ENCODE measurements around the gene KRT15.

The KRT15 gene

DNA sequence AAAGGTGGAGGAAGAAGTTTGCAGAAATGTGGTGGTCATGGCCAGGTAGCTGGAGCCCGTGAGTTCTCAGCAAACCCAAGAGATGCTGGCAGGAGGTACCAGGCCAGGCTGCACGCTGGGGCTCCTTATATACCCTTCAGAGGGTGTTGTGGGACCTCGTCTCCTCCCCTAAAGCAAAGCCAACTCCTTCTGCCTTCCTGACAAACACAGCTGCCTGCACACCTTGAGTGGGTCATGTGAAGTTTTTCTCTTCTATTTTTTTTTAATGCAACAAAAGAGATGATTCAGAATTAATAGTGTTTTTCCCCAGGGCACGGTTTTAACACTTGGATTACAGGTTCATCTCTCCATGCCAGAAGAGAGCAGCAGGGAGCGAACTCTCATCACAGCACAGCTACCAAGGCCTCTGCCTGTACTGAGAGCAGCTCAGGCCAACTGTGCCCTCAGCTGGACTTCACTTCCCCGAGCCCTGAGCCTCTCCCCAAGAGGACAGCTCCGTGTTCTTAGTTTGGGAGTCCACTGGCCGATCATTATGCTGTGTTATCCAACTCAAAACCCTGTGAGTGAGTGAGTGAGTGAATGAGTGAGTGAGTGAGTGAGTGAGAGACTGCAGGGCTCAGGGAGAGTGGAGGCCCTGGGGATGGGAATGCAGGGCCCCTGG is at the start of gene KRT15:
TSS of gene KRT15 (minus strand) at position 102 of the 661 bp plus-strand sequence. CDS start at position 39, 63 bp downstream.
- DNase-seq (ENCODE audit: low read depth, low spot score), result no peak

DNA sequence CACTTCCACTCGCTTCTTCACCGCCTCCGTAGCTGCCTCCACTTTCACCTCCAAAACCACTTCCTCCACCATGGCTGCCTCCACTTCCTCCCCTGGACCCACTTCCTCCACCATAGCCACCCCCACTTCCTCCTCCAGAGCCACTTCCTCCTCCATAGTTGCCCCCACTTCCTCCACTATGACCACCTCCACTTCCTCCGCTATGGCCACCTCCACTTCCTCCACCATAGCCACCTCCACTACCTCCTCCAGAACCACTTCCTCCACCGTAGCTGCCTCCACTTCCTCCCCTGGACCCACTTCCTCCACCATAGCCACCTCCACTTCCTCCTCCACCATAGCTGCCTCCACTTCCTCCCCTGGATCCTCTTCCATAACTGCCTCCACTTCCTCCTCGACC is 48.6 kb upstream of the KRT15 start:
- no peak for DNase-seq (ENCODE audit: low read depth, low spot score)

DNA sequence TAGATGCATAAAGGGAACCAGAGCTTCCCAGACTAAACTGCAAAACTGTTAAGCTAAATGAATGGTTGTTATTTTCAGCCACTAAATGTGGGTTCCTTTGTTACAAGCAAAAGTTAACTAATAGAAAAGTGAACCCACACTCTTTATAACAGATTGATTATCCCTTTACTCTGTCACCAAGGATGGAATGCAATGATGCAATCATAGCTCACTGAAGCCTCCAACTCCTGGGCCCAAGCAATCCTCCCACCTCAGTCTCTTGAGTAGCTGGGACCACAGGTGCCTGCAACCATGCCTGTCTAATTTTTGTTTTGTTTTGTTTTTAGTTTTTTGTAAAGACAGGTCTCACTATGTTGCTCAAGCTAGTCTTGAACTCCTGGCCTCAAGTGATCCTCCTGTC is 46.6 kb upstream of the KRT15 start:
- no peak for DNase-seq (ENCODE audit: low read depth, low spot score)

DNA sequence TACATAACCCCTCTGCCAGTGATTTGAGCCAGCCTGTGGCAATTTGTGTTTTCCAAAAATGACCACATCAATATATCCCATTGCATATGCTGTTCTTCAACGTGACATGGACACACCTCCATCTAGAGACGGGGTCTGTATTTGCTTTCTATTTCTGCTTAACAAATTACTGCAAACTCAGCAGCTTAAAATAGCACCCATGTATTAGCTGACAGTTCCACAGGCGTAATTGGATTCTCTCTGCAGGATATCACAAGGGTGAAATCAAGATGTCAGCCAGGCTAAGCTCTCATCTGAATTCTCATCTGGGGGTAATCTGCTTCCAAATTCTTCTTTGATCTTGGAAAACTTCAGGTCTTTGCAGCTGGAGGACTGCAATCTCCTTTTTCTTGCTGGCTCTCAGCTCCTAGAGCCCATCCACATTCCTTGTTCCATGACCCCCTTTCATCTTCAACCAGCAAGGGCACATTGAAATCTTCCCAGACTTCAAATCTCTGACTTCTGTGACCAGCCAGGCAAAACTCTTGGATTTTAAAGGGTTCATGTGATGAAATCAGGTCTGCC is 45.0 kb upstream of the KRT15 start:
- DNase-seq (ENCODE audit: low read depth, low spot score), result peak; percentile 43

DNA sequence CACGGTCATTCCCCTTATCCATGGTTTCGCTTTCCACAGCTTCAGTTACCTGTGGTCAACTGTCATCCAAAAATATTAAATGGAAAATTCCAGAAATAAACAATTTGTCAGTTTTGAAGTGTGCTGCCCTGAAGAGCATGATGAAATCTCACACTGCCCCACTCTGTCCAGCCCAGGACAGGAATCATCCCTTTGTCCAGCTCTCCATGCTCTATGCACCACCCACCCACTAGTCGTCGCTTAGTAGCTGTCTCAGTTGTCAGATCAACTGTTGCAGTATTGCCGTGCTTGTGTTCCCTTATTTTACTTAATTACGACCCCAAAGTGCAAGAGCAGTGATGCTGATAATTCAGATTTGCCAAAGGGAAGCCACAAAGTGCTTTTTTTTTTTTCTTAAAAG is 42.9 kb upstream of the KRT15 start:
- DNase-seq (ENCODE audit: low read depth, low spot score), result no peak

DNA sequence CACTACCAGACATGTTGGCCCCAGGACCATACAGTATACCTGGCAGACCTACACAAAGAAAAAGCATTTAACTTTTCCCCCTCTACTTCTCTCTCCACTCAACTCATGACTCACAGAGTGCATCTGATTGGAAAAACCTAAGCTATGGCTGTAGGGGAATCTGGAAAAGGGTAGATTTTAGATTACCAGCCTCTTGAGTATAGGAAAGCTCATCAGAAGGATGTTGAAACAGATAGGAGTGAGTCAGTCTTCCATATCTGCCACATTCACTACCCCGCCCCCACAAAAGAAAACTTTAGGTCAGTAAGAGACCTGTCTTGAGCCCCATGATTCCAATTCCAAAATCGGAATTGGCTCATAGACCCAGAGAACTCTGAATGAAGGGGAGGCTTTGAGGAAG is 40.9 kb upstream of the KRT15 start:
- no peak for DNase-seq (ENCODE audit: low read depth, low spot score)

DNA sequence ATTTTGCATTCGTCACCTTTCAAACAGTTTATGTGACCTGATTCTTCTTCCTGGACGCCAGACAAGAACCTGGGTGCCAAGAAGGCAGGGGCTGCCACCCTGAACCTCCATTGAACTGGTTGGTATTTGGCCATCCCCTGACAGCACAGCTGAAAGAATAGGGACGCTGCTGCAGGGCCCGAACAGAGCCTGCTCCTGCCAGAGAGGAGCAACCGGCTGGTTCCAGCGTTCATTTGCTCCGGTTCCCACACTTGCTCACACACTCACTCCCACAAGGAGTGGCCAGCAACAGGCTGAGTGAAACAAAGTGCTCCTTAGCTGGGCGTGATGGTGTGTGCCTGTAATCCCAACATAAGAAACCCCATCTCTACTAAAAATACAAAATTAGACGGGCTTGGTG is 38.2 kb upstream of the KRT15 start:
- DNase-seq (ENCODE audit: low read depth, low spot score), result no peak

DNA sequence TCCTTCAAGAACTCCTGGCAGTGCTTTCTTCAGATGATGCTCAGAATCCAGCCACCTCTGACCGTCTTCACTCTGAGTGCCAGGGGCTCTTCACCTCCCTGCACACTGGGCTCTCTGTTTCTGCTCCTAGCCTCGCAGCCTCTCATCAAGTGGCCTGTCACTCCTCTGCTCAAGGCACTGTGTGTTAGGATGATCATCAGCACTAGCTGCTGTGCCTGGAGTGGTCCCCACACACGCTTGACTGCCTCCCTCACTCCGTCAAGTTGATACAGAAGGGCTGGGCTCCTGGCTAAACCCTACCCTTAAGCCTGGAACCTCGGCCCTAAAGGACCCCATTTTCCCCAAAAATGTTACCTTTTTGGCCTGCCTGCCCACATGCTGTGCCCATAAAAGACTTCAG is 37.6 kb upstream of the KRT15 start:
- no peak for DNase-seq (ENCODE audit: low read depth, low spot score)

DNA sequence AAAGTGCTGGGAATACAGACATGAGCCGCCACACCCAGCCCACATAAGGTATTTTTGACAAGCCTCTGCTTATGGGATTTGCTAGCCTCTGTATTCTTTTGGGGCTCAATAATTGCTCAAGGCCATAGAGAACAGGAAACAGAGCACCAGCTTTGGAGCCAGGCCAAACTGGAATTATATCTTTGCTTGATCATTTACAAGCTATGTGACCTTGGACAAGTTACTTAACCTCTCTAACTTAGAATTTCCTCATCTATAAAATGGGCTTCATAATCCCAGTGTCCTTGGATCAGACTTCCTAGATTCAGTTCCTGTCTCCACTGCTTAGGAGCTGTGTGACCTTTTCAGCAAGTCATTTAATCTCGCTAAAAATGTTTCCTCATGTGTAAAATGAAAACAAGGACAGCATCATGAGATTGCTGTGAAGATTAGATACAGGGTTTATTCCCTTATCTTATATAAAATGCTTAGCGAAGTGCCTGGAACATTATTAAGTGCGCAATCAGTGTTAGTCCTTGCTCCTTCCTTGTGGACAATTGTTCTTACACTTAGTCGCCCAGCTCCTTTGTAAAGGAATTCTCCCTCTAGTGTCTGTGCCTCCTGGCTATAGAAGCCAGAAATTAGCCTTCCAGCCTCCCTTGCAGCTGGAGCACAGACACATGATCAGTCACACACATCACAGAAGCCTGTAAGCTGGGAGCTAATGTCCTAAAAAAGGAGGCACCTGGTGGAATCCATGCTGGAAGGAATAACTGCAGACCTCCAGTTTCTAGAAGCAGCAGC is 36.6 kb upstream of the KRT15 start:
- DNase-seq (ENCODE audit: low read depth, low spot score), result peak; percentile 58

DNA sequence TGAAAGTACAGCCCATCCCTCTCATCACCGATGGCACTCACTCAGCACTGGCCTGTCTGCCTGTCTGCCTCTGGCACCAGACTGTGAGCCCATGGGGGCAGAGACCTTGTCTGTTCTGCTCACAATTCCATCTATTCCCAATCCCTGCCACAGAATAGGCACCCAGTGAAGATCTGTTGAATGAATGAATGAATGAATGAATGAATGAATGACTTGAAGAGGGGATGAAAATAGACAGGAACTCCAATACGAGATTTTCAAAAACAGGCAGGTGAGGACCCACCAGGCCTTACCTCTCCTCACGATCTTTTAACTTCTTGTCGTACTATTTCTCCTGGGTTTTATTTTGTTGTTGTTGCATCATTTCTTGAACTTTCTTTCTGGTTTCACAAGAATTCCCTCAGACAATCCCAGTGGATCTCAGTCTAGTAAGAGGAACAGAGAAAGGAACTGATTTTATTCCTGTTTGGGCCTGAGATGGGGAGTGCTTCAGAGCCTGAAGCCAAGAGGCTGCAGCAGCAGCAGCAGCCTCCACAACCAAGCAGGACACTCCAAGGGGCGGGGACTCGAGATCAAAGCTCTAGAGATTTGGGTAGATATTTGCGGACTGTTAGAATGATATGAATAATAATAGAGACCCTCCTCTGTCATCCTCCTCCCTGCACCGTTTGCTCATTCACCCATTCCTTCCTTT is 35.4 kb upstream of the KRT15 start:
- DNase-seq (ENCODE audit: low read depth, low spot score), result no peak

DNA sequence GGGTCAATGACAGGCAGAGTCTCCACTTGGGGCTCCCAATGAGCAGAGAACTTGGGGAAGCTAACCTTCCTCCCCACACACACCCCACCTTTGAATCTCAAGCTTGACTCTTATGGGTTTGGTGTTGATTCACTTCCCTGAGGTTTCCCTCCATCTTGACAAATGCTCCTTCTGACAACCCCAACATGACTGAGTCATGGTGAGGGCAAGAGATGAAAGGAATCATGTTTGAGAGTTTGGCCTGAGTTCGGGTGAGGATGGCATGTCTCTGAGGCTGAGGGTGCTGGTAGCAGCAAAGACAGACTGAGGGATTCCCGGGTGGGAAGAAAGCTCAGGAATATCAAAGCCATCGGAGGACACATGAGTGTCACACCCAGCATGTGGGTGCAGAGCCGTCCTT is 34.5 kb upstream of the KRT15 start:
- DNase-seq (ENCODE audit: low read depth, low spot score), result no peak

DNA sequence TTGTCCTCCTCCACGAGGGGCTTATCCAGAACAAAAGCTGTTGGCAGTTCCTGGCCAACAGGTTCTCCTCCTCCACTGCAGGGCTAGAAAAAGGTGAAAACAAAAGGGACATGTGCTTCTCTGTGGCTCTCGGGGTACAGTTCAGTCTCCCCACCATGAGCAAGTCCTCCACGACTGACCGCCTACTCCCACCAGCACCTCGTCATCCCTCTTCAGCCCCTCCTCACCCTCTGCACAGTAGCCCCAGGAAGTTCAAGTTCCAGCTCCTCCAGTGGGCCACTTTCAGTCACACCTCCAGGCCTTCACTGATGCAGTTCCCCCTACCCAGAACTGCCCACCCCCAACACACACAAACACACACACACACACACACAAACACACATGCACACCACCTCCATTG is 33.8 kb upstream of the KRT15 start:
- no peak for DNase-seq (ENCODE audit: low read depth, low spot score)

DNA sequence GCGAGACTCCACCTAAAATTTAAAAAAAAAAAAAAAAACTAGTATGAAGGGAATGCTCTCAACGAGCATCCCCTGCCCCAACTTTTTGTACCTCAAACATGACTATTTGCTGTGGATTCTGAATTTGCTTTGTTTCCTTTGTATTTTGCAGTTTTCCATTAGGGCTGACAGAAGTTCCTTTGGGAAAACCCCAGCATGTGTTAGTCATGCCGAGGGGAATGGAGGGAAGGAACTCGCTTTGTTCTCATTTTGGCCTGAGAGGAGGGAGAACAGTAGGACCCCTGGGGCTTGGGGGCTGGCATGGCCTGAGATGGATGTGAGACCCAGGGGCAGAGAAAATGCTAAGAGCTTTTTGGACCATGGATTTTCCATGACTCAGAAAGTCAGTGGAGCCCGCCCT is 32.7 kb upstream of the KRT15 start:
- DNase-seq (ENCODE audit: low read depth, low spot score), result no peak

DNA sequence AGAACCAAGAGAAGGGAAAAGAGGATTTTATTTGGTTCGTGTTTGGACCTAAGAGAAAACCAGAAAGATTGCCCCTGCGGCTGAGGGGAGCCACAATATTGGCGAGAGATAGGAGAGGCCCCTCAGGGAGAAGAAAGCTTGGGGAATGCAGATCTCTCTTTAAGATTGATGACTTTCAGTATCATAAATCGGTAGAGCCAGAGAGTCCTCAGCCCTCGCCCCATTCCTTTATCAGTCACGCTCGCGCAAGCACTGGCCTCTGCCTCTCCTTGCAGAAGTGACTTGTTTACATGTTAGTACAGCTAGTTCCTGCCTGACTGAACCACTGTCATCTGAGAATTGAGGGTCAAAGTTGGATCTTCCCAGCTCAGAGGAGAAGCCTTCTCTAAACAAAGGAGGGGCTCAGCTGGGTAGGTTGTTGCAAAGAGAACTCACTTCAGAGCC is 30.9 kb upstream of the KRT15 start:
- peak; percentile 69 for DNase-seq (ENCODE audit: low read depth, low spot score)

DNA sequence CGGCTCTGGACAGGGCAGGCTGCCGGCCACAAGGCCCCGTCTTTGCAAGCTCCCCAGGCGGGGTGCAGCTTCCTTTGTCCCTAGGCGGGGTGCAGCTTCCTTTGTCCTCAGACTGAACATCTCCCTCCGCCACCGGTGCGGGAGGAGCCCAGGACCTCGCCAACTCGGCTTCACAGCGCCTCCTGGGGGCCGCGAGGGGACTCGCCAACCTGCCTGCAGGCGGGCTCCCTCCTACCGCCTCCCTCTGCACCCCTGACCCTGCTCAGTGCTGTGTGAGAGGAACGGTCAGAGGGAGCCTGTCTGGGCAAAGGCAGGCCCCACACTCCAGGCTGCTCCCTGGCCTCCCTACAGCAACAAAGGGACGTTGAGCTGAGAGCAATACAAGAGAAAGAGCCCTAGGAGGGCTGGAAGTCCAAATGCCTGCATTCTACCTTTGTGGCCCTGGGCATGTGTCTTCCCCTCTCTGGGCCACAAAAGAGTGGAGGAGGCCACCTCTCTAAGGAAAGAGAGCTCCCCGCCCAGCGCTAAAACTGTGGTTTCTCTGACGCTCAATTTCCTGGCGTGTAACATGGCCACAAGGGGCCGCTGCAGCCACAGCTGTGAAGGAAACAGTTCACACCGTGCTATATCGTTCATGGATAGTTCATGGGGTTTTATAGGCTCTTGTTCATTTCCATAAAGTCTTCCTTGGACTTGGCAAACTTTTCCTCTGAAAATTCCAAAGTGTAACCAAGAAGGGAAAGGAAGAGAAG is 30.3 kb upstream of the KRT15 start:
- peak; percentile 97 for DNase-seq (ENCODE audit: low read depth, low spot score)

DNA sequence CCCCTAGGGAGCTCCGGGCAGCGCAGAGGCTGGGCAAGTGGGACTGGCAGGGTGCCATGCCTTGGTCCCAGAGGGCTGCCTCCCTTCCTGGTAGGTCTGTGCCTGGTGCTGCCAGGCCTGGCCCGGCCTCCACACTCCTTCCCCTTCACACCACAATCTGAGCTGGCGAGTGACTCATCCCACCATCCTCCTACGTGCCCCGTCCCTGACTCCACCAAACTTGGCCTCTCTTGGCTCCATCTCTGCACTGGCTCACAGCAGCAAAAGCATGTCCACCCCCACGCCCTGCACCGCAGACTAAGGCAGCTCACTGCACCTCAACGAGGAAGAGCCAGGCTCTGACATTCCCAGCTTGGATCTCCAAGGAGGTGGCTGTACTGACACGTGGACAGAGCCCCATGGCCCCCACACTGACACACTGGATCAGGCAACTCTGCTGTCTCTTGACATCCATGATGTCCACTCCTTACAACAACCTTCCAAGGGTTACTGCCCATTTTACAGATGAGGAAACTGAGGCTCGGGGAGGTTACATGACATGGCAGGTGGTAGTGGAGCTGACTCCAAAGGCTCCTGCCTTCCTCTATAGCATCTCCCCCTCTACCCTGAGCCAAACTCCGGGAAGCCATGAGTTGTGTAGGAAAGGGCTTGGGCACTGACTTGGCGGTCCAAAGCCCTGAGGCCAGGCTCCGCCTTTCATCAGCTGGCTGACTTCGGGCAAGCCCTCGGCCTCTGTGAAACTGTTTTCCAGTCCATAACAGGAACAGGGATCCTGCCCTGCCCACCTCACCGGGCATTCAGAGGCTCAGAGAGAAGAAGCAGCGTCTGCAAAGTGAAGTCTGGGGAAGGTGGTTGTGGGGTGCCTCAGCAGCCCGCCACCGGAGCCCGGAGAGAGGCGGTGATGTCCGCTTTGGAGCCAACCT is 29.5 kb upstream of the KRT15 start:
- DNase-seq (ENCODE audit: low read depth, low spot score), result peak; percentile 67

DNA sequence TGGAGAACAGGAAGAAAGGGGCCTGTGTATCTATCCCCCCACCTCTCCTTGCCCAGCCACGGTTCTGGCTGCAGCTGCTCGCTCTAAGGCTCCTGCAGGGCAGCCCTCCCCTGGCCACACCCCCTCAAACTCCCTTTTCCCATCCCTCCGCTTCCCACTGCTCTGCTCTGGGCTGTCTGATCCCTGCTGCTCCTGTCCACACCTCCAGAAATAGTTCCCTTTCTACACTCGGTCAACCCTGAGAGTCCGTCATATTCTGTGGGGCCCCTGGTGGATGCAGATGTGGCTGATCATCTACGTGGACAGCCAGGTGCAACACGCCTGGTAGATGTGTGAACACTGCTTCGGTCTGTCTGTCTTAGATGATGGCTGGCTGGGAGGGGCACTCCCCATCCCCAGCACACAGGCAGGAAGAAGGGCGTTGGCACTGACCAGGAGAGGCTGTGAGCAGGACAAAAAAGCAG is 28.7 kb upstream of the KRT15 start:
- DNase-seq (ENCODE audit: low read depth, low spot score), result peak; percentile 73

DNA sequence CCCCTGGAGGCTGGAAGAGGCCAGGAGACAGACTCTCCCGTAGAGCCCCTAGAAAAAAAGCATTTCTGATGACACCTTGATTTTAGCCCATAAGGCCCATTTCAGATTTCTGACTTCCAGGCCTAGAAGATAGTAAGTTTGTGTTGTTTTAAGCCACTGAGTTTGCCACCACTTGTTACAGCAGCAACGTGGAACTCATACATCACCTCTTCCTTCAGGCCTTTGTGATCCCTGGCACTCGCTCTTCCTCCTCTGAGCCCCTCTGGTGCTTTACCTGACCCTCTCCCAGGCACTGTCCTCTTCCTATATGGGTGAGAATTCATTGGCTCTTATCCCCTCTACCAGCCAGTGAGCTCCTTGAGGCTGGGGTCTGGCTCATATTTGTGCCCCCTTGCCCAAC is 28.1 kb upstream of the KRT15 start:
- DNase-seq (ENCODE audit: low read depth, low spot score), result no peak

DNA sequence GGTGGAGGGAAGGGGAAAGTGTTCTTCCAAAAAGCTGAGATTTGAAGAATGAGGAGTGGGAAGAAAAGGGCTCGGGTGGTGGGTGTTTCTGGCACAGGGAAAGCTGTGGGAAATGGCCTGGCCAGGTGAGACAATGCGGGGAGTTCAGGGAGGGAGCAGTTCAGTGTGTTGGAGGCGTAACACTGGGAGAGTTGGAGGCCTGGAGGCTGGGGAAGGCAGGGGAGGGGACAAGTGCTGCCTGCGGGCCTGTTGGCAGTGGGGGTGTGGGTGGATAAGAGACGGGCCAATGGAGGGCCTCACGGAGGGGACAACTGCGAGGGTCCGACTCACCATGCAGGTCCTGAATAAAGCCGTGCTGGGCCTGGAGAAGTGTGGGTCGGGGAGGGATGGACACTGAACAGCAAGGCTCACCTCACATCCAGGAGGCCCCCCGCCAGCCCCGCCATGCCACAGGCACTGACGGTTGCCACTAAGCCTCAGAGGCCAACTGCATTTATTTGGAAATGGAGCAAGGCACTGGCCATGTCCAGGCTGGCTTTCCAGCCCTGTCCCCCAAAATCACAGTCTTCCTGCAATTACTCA is 27.2 kb upstream of the KRT15 start:
- no peak for DNase-seq (ENCODE audit: low read depth, low spot score)

DNA sequence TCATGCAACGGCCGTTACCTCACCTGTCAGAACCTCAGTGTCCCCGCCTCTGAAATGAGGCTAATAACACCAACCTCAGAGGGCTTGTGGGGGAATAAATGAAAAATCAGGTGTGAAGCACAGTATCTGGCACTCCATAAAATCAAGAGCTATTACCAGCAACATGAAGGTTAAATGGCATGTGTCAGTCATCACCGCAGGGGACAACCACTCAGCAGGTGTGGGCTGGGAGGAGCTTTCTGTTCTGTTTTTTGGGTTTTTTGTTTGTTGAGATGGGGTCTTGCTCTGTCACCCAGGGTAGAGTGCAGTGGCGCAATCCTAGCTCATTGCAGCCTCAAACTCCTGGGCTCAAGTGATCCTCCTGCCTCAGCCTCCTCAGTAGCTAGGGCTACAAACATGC is 26.2 kb upstream of the KRT15 start:
- no peak for DNase-seq (ENCODE audit: low read depth, low spot score)
